GM12878 (cell line): Measurements from ENCODE around the gene HES7. TPM values are rescaled to one million over a fixed set of nuclear protein-coding genes. Genes with fewer than 3 reads are reported as not detected.

Experiments used
- ATAC-seq: fragments of 200-7000 bp; cut with Tn5 transposase; 3 replicates; pipeline ENCODE4 v1.9.1; 2020; ENCODE audit warnings: mild to moderate bottlenecking, moderate library complexity
- BruUV-seq: library from RNA; stranded (reverse); fragments of 400-500 nt; replicated peaks from 2 replicates; lab custom pipeline; 2021; lab: Mats Ljungman, UMichigan
- CTCF ChIA-PET: fragments of 300-600 bp; sonication (Branson Sonifier 250); formaldehyde crosslinking; extraction: SDS; loops from one replicate; lab custom pipeline; 2021; ENCODE audit warnings: inconsistent platforms; lab: Yijun Ruan, JAX
- POLR2A ChIA-PET: fragments of 350-600 bp; formaldehyde crosslinking; extraction: SDS; loops from one replicate; lab custom pipeline; 2021; ENCODE audit warnings: inconsistent platforms; lab: Charles Lee
- RAD21 ChIA-PET: fragments of 300-600 bp; sonication (Branson Sonifier 250); formaldehyde crosslinking; loops from one replicate; lab custom pipeline; 2023; ENCODE audit warnings: antibody characterized with exemption; ENCODE audit not compliant: unreplicated experiment; lab: Charles Lee
- SMC1A ChIA-PET: fragments of 300-600 bp; sonication (Branson Sonifier 250); formaldehyde crosslinking; loops from one replicate; lab custom pipeline; 2023; ENCODE audit not compliant: unreplicated experiment, uncharacterized antibody; lab: Charles Lee
- DNase-seq: peaks from one replicate; pipeline ENCODE4 v3.0.0-alpha.2; 2011; ENCODE audit warnings: low read depth, low spot score
- FAIRE-seq: peaks from 3 replicates; lab custom pipeline; 2011; peaks lifted over from hg19 to GRCh38; lab: Jason Lieb, UNC
- H2AFZ ChIP-seq: 2 replicates; pipeline ENCODE4 v1.6.0; 2011; ENCODE audit warnings: low read depth, low read length, control low read depth; ENCODE audit not compliant: control insufficient read depth
- H3K27ac ChIP-seq: 2 replicates; pipeline ENCODE4 v1.5.1; 2011; ENCODE audit warnings: control low read depth; ENCODE audit not compliant: control insufficient read depth, insufficient read depth
- H3K27me3 ChIP-seq, 2 experiments: replicated peaks in 1 of 2; 2 replicates each; pipeline versions ENCODE4 v1.6.0 to v1.6.1; 2011; ENCODE audit warnings: low read length in 1 of 2; ENCODE audit not compliant: control insufficient read depth in 2 of 2, insufficient read depth in 2 of 2
- H3K36me3 ChIP-seq, 2 experiments: 2 replicates each; pipeline ENCODE4 v1.5.1; 2011; ENCODE audit warnings: low read length in 1 of 2; ENCODE audit not compliant: control insufficient read depth in 2 of 2, insufficient read depth in 2 of 2
- H3K4me1 ChIP-seq: 2 replicates; pipeline ENCODE4 v1.6.1; 2011; ENCODE audit warnings: mild to moderate bottlenecking, low read length, moderate library complexity, mixed read lengths; ENCODE audit not compliant: control insufficient read depth, insufficient read depth
- H3K4me2 ChIP-seq: 2 replicates; pipeline ENCODE4 v1.6.0; 2011; ENCODE audit warnings: control low read depth; ENCODE audit not compliant: control insufficient read depth, insufficient read depth
- H3K4me3 ChIP-seq: fragments of 200-600 bp; sonication (generic); 2 replicates; pipeline ENCODE4 v1.5.1; 2016
- H3K79me2 ChIP-seq: 2 replicates; pipeline ENCODE4 v1.6.0; 2011; ENCODE audit warnings: low read length; ENCODE audit not compliant: control insufficient read depth, insufficient read depth
- H3K9ac ChIP-seq: 2 replicates; pipeline ENCODE4 v1.8.0; 2011; ENCODE audit warnings: low read length, control low read depth, mixed read lengths; ENCODE audit not compliant: control insufficient read depth, insufficient read depth
- H3K9me3 ChIP-seq: replicated peaks from 3 replicates; pipeline ENCODE4 v1.5.1; 2011; ENCODE audit warnings: mild to moderate bottlenecking, low read length; ENCODE audit not compliant: control insufficient read depth, insufficient read depth
- H4K20me1 ChIP-seq: 2 replicates; pipeline ENCODE4 v1.6.0; 2011; ENCODE audit not compliant: control insufficient read depth, insufficient read depth
- BCL3 ChIP-seq: IDR thresholded peaks from 2 replicates; pipeline ENCODE4 v1.6.1; 2011; ENCODE audit warnings: borderline replicate concordance, low read depth, mild to moderate bottlenecking, moderate library complexity, low read length; ENCODE audit not compliant: insufficient read depth, poor library complexity, severe bottlenecking
- BHLHE40 ChIP-seq, 2 experiments: fragments of 450-650 bp in 1 of 2; IDR thresholded peaks; 2 replicates each; pipeline ENCODE4 v1.6.1; 2011 to 2017; ENCODE audit warnings: low read depth in 2 of 2, borderline replicate concordance in 1 of 2, improper control_type of control experiment in 1 of 2, low read length in 1 of 2, mild to moderate bottlenecking in 1 of 2
- EGR1 ChIP-seq, 2 experiments: IDR thresholded peaks; 1 replicate in 1 of 2; 2 replicates in 1 of 2; pipeline ENCODE4 v1.6.1; 2011 to 2012; ENCODE audit warnings: low read depth in 2 of 2, low read length in 2 of 2, borderline replicate concordance in 1 of 2, mild to moderate bottlenecking in 1 of 2, moderate library complexity in 1 of 2
- IKZF1 ChIP-seq: fragments of 450-650 bp; conservative IDR thresholded peaks from 2 replicates; pipeline ENCODE4 v1.6.1; 2017; ENCODE audit warnings: antibody characterized with exemption, mild to moderate bottlenecking
- IKZF2 ChIP-seq, 2 experiments: fragments of 450-650 bp; IDR thresholded peaks; 2 replicates each; pipeline ENCODE4 v1.6.1; 2017; ENCODE audit warnings: mild to moderate bottlenecking in 2 of 2, moderate library complexity in 2 of 2
- SRF ChIP-seq, 2 experiments: IDR thresholded peaks; 2 replicates each; pipeline ENCODE4 v1.6.1; 2011; ENCODE audit warnings: low read depth in 2 of 2, low read length in 2 of 2, mild to moderate bottlenecking in 1 of 2, moderate library complexity in 1 of 2
- TCF7 ChIP-seq: IDR thresholded peaks from 2 replicates; pipeline ENCODE4 v1.6.1; 2014; ENCODE audit warnings: antibody characterized with exemption, borderline replicate concordance
- WGBS: methylation state at CpG from one replicate; pipeline ENCODE4 v1.1.6; 2016; ENCODE audit warnings: low lambda C conversion rate; ENCODE audit not compliant: insufficient replicate concordance, insufficient coverage; ENCODE audit errors: missing lambda C conversion rate; 5-methylcytosine and 5-hydroxymethylcytosine counted together
- in situ Hi-C: fragments of 300-500 bp; cut with MboI; formaldehyde crosslinking; loops from 9 replicates; pipeline ENCODE4 v1.14.3; 2018; ENCODE audit warnings: mixed read lengths
- intact Hi-C: fragments of 100-400 bp; cut with micrococcal nuclease; formaldehyde crosslinking; loops from one replicate; pipeline ENCODE4 v1.14.2; 2022; ENCODE audit not compliant: unreplicated experiment
- polyA plus RNA-seq, 11 experiments: library from polyadenylated mRNA; depleted of rRNA in 4 of 11; unstranded in 6 of 11; stranded (reverse) in 5 of 11; fragments of >200 nt; fragmentation: Nextera tagmentation in 4 of 11; fragmentation: Illumina TruSeq in 1 of 11; extraction: Ambion mirVana in 4 of 11; extraction: Trizol in 1 of 11; gene quantifications; 1 replicate in 1 of 11; 2 replicates in 10 of 11; pipeline versions ENCODE4 v1.2.1 to v1.2.3, GENCODE V29; 2011 to 2016; ENCODE audit warnings: inconsistent platforms in 2 of 11, missing spikeins in 2 of 11, low read depth in 1 of 11
- total RNA-seq, 4 experiments: library from RNA; depleted of rRNA in 3 of 4; stranded (reverse); fragments of >200 nt in 3 of 4; fragmentation: Illumina TruSeq in 1 of 4; extraction: Trizol in 1 of 4; gene quantifications; 2 replicates each; pipeline versions ENCODE4 v1.2.1 to v1.2.3, GENCODE V29; 2013 to 2021

Gene HES7
- total and polyA plus RNA-seq, 10 of the 15 experiments (the other 5 are each of a cell fraction or from before 2014, with no cell fraction given): 0.07 to 1.3 (median 0.63) TPM; not detected in 4

GRCh38 chr17:8122422-8122923, 1.4 kb downstream of the HES7 start:
- TF ChIP-seq SRF (IDR thresholded peaks at IDR 0.05; ENCODE audit: low read depth in 2 of 2, low read length in 2 of 2): no peak
- TF ChIP-seq BCL3: no peak
- peak in 1 of 2 experiments; percentile 16; a peak in 1 of 4 replicates for TF ChIP-seq BHLHE40 (IDR thresholded peaks at IDR 0.05; ENCODE audit: borderline replicate concordance in 1 of 2, low read depth in 2 of 2, low read length in 1 of 2)
- TF ChIP-seq IKZF2 (IDR thresholded peaks at IDR 0.05): peak; percentile 29 to 38; a peak in 1 of 4 replicates
- TF ChIP-seq IKZF1: no peak
- no peak for TF ChIP-seq EGR1 (IDR thresholded peaks at IDR 0.05; ENCODE audit: borderline replicate concordance in 1 of 2, low read depth in 2 of 2, low read length in 2 of 2)
- no peak for TF ChIP-seq TCF7
- no peak for FAIRE-seq
- H3K27ac ChIP-seq: no peak overlapping the region
- H3K36me3 ChIP-seq: no peaks in the 10 kb centered on the region
- no peaks in the 10 kb centered on the region for H4K20me1 ChIP-seq
- intact Hi-C loops: loop anchor here (5.0 kb wide), 1 partner anchor 175 kb away; the partner anchor contains the start of gene SLC25A35
- peak overlapping the region; percentile 94 for H3K4me2 ChIP-seq
- H3K79me2 ChIP-seq: no peaks in the 10 kb centered on the region
- in situ Hi-C loops: no loop called here
- 1% methylated on average over 26 of the region's 29 CpGs for WGBS
- H3K27me3 ChIP-seq: peaks cover 5 to 9% of the 10 kb centered on the region in 2 experiments
- peaks cover 41% of the 10 kb centered on the region for H3K4me1 ChIP-seq
- H3K9ac ChIP-seq: peak overlapping the region; percentile 53
- no peaks in the 10 kb centered on the region for H3K9me3 ChIP-seq
- ChIA-PET RAD21 (interaction anchor here (0.7 to 2.6 kb wide), 9 partner anchors 16 to 100 kb away, joined by 3 to 16 read pairs (median 4); no protein-coding TSS in a partner anchor), SMC1A (interaction anchor here (1.6 to 3.8 kb wide), 4 partner anchors 15 to 51 kb away, joined by 6 to 21 read pairs (median 6); no protein-coding TSS in a partner anchor), CTCF (interaction anchor here (1.0 to 3.7 kb wide), 8 partner anchors 10 to 178 kb away, joined by 3 to 46 read pairs (median 3); partner anchors contain the start of gene SLC25A35), POLR2A (interaction anchor here (0.6 to 3.9 kb wide), 12 partner anchors 11 to 173 kb away, joined by 3 to 19 read pairs (median 6); partner anchors contain the start of genes PER1 and SLC25A35)
- peak overlapping the region; percentile 99 for H3K4me3 ChIP-seq
- ATAC-seq: no peak
- no TSS peak for BruUV-seq
- DNase-seq: no peak
- H2AFZ ChIP-seq: peak overlapping the region; percentile 66
